Motor neuron (in vitro differentiated cells): ENCODE results near the gene CRTC2. TPM values are rescaled to one million over a fixed set of nuclear protein-coding genes. Genes with fewer than 3 reads are reported as not detected.
"Not testable (repeated sequence)": the region's sequence is repeated elsewhere in the genome, so short reads cannot be mapped to it uniquely, and the experiment has no call there.

Experiments used
- ATAC-seq, 8 experiments: fragments of 200-7000 bp; cut with Tn5 transposase; replicated peaks in 6 of 8; 2 replicates each; pipeline ENCODE4 v1.8.0; 2021; ENCODE audit warnings: mild to moderate bottlenecking in 8 of 8, moderate library complexity in 8 of 8
- H3K27ac ChIP-seq, 2 donors: fragments of 250-450 bp; sonication (Bioruptor Pico); 2 replicates each; pipeline ENCODE4 v1.9.0; 2021; ENCODE audit warnings: antibody characterized with exemption in 2 of 2, mild to moderate bottlenecking in 2 of 2, moderate library complexity in 1 of 2
- H3K4me1 ChIP-seq, 2 donors: fragments of 250-450 bp; sonication (Bioruptor Pico); replicated peaks in 1 of 2; 2 replicates each; pipeline ENCODE4 v1.6.1; 2021; ENCODE audit warnings: antibody characterized with exemption in 2 of 2, mild to moderate bottlenecking in 2 of 2, moderate library complexity in 1 of 2
- H3K4me3 ChIP-seq, 5 donors: fragments of 250-450 bp; sonication (Bioruptor Pico); 2 replicates each; pipeline ENCODE4 v1.9.0; 2021; ENCODE audit warnings: antibody characterized with exemption in 5 of 5, mild to moderate bottlenecking in 5 of 5, moderate library complexity in 4 of 5
- WGBS, 10 experiments: fragments of 450-650 bp; shearing (Covaris generic); methylation state at CpG; one replicate each; pipeline ENCODE4 v1.0.0; 2022; 5-methylcytosine and 5-hydroxymethylcytosine counted together
- in situ Hi-C, 9 experiments: fragments of 400-800 bp; cut with MboI; loops; one replicate each; pipeline ENCODE4 v1.15.0; 2021; ENCODE audit warnings: low sequenced_read_pairs in 9 of 9, low pct_unique_long_range_greater_than_20kb in 2 of 9; ENCODE audit not compliant: unreplicated experiment in 9 of 9
- total RNA-seq, 8 experiments: library from RNA; unstranded; fragments of 300-600 nt; gene quantifications; 2 replicates each; pipeline versions ENCODE4 v1.2.3 to v1.2.4, GENCODE V29; 2022

Gene CRTC2
- total RNA-seq, 8 experiments from 2014 or later = 7.1 to 15.3 (median 13.0) TPM

DNA sequence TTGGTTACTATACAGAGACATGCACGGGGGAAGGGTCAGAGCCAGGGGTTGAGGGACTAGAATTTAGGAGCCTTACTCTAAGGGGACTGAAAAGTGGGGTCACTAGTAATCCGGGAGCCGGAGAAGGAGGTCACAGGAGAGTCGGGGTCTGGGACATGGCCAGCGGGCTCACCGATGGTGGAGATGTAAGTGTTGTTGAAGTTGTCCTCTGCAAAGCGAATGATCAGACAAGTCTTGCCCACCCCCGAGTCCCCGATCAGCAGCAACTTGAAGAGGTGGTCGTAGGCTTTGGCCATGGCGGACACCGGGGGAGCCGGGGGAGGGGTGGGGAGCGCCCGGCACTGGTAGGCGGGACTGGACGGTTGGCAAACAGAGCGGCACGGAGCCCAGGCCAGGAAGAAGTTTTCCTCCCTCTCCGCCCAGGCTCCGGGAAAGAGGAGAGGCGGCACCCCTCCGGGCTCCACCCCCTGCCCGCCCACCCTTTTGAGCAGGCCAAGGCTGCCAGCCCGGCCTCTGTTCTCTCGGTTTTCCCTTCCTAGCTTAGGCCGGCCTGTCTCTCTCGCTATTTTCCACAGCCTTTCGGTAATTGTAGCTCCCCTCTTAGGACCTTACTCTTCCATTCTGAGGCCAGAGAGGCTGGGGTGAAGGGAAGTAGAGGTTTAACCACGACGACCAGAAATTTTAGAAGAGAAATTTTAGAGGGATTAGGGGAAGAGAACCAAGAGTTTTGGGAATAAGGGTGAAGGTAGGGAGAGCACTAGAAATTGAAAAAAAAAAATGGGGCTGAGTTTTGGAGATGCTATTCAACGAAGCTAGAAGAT is 27.7 kb upstream of the CRTC2 start, which contains the start of gene RAB13:
TSS of gene RAB13 (minus strand) at position 399 of the 821 bp plus-strand sequence. CDS start at position 296, 103 bp downstream.
- ATAC-seq = peak; percentile 48 to 80 (median 60)
- Histone ChIP-seq H3K4me3 (peak within 1 kb of the TSS; percentile 19 to 46 (median 38)), H3K27ac (no peak within 1 kb of the TSS), H3K4me1 (peaks cover 13 to 21% of the 10 kb centered on the region in 2 donors)
- 0 to 17% (median 5%) methylated on average over 1 to 10 of the region's 32 CpGs for WGBS, 10 experiments
- in situ Hi-C loops = loop anchor here in 6 of 9 experiments (25.0 kb wide), 4 partner anchors 299 to 624 kb away; partner anchors contain the start of genes NPR1 (in 2 of the 6), ILF2 (in 1 of the 6), S100A9 (in 1 of the 6) and SNAPIN (in 1 of the 6)

DNA sequence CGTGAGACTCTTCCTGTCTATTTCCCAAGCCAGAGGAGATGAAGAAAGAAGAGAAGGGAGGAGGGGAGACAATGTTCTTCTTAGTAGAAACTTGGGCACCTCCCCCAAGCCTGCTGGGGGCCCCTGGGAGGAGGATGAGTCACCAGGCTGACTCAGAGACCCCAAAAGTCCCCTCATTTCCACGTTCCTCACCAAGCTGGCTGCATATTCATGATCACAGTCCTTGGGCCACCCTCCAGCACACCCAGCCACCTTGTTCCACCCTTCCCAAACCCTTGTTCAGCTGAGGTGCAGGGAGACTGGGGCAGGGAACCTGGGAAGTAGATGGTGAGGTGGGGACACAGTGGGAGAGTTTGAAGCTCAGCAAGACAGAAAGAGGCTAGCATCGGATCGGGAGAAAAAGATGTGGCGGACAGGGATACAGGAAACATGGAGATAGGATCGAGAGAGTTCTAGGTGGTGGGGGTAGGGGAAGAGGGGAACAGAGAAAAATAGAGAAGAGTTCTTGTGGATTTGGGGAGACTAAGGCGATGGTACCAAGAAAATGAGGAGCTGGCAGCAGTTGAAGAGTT is 27.0 kb upstream of the CRTC2 start:
- no peak overlapping the region for H3K27ac ChIP-seq
- ATAC-seq = peak in 6 of 8 experiments; percentile 6 to 22 (median 21)
- peaks cover 13 to 21% of the 10 kb centered on the region in 2 donors for H3K4me1 ChIP-seq
- peak overlapping the region; percentile 19 to 46 (median 38) for H3K4me3 ChIP-seq
- WGBS, 10 experiments = 0 to 31% (median 8%) methylated on average over 1 to 7 of the region's 7 CpGs
- in situ Hi-C loops = loop anchor here in 6 of 9 experiments (25.0 kb wide), 4 partner anchors 298 to 623 kb away; partner anchors contain the start of genes NPR1 (in 2 of the 6), ILF2 (in 1 of the 6), S100A9 (in 1 of the 6) and SNAPIN (in 1 of the 6)

DNA sequence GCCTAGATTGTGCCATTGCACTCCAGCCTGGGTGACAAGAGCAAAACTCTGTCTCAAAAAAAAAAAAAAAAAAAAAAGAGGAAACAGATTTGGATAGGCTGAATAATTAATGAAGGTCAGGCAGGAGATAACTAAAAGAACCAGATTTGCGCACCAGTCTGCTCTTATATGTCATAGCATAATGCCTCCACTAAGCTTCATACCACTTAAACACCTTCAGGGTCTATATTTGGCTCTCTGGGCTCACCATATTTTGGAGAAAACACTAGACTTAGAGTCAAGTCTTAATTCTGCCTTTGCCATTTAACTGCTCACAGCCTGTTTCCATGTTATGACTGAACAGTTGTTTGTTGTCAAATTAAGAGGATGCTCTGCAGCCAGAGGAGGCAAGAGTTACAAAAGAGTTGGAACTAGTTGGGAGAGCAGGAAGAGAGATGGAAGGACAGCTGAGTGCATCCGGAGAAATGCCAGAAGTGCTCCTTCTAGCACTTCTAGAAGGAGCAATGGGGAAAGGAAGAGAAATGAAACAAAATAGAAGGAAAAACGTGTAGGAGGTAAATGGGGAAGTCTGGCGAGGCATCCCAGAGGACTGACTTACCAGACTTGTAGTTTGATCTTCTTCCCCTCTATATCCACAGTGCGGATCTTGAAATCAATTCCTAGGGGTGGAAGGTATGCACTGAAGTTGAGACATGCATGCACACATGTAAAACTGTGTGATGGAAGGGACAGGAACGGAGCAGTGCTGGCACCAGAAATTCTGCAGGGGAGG is 25.9 kb upstream of the CRTC2 start:
- no peak overlapping the region for H3K27ac ChIP-seq
- in situ Hi-C loops = loop anchor here in 6 of 9 experiments (25.0 kb wide), 4 partner anchors 297 to 622 kb away; partner anchors contain the start of genes NPR1 (in 2 of the 6), ILF2 (in 1 of the 6), S100A9 (in 1 of the 6) and SNAPIN (in 1 of the 6)
- WGBS, 10 experiments = 40 to 100% (median 78%) methylated on average over 1 to 6 of the region's 6 CpGs
- H3K4me3 ChIP-seq = no peak overlapping the region
- H3K4me1 ChIP-seq = peaks cover 11 to 18% of the 10 kb centered on the region in 2 donors
- ATAC-seq = no peak

DNA sequence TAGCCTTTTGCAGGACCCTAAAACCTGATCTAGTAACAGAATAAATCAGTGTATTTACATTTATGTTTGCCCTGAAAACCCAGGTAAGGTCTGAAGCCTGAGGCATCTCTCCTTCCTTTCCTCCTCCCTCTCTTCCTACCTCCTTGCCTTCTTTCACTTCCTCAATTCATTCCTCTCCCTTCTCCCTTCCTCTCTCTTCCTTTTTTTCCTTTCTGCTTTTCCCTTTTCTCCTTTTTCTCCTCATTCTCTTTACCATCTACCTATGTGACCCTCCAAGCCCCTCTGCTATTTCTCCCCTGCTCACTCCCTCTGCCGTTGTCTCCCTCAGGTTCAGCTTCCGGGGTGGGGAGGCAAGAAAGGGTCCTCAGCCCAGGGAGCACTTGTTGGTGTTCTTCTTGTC is 23.3 kb upstream of the CRTC2 start:
- 72 to 100% (median 95%) methylated on average over 2 of the region's 2 CpGs; no CpG with 5 or more reads in 3 of the 10 experiments for WGBS, 10 experiments
- H3K4me1 ChIP-seq = peaks cover 14 to 18% of the 10 kb centered on the region in 2 donors
- not testable (repeated sequence) for H3K27ac ChIP-seq, ATAC-seq, H3K4me3 ChIP-seq
- in situ Hi-C loops = loop anchor here in 6 of 9 experiments (25.0 kb wide), 4 partner anchors 294 to 619 kb away; partner anchors contain the start of genes NPR1 (in 2 of the 6), ILF2 (in 1 of the 6), S100A9 (in 1 of the 6) and SNAPIN (in 1 of the 6)

DNA sequence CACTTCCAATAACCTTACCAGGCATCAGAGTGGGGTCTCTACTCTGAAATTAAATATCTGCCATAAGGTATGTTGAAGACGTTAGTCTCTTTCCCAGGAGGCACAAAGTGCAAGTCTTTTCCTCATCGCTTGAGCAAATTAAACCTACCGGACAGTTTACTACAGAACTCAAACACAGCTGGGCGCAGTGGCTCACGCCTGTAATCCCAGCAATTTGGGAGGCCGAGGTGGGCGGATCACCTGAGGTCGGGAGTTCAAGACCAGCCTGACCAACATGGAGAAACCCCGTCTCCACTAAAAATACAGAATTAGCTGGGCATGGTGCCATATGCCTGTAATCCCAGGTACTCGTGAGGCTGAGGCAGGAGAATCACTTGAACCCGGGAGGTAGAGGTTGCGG is 20.7 kb upstream of the CRTC2 start:
- WGBS, 10 experiments = 40 to 100% (median 96%) methylated on average over 1 to 11 of the region's 12 CpGs; no CpG with 5 or more reads in 1 of the 10 experiments
- not testable (repeated sequence) for H3K4me3 ChIP-seq, ATAC-seq, H3K27ac ChIP-seq
- in situ Hi-C loops = loop anchor here in 6 of 9 experiments (10.0 to 25.0 kb wide), 5 partner anchors 292 to 617 kb away; partner anchors contain the start of genes NPR1 (in 3 of the 6), ILF2 (in 2 of the 6), S100A9 (in 1 of the 6) and SNAPIN (in 1 of the 6)
- H3K4me1 ChIP-seq = peaks cover 8 to 19% of the 10 kb centered on the region in 2 donors

DNA sequence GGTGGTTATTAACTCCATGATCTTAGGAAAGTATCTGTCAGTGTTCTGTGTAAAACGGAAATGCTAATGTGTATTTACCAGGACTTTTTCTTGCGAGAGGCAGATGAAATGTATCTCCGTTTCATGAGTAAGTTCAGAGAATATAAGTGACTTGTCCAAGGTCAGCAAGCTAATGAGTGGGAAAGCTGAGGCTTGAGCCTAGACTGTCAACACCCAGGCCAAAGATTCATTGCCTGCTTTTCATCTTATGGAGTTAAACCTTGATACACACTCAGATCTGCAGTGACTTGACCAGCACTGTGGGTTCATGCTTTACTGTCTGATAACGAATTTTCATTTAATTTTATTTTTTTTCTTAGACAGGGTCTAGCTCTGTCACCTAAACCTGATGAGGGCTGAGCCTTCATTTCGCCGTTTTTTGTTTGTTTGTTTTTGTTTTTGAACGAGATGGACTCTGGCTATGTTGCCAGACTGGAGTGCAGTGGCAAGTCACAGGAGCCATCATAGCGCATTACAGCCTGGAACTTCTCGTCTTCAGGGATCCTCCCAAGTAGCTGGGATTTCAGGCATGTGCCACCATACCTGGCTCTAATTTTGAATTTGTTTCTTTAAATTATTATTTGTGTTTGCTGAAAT is 20.0 kb upstream of the CRTC2 start:
- Histone ChIP-seq H3K27ac (no peak overlapping the region), H3K4me1 (peaks cover 8 to 19% of the 10 kb centered on the region in 2 donors), H3K4me3 (peak overlapping the region; percentile 53 to 95 (median 83))
- ATAC-seq = no peak
- 39 to 76% (median 63%) methylated on average over 2 to 9 of the region's 9 CpGs for WGBS, 10 experiments
- in situ Hi-C loops = loop anchor here in 6 of 9 experiments (10.0 to 25.0 kb wide), 5 partner anchors 291 to 616 kb away; partner anchors contain the start of genes NPR1 (in 3 of the 6), ILF2 (in 2 of the 6), S100A9 (in 1 of the 6) and SNAPIN (in 1 of the 6)

DNA sequence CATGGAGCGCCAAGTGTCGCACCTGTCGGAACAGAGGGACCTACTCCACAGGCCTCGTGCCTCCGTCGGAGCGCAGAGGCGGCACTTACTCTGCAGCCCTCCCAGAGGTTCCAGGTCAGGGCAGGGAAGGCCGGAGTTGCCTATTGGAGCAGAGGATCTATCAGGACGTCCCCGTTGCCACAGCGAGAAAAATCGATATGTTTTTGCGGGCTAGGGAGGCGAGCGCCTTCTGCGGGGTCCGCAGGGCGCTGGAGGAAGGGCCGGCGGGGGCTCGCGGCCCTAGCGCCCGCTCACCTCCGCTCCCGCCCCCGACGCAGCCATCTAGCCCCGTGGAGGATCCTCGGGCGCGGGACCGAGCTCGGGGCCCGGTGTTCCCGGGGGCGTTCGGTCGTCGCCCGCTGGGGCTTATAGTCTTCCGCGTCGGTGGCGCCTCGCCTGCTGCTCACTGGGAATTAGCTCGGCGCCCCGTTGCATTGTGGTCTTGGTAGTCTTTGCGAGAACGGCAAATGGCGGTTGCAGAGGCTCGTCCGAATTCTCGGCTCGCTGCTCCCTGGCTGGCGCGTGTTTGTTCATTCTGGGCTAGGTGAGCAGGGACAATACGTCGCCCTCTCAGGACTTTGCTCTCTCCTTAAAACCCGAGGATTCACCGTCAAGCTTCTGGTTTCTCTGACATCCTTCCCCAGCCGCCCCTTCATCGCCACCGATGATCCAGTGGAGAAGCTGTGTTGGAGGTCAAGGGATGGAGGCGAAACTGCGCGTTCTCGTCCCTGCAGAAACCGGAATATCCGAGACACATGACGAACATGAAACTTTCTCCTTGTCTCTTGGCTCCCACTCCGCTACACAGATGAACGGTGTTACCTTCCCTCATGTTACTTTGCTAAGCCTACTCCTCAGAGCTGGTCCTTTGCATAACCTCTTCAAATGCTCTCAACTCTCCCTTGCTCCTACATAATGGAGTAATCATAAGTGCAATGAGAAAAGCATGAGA is 19.1 kb upstream of the CRTC2 start, which contains the start of gene JTB:
TSS of gene JTB (minus strand) at position 425 of the 991 bp plus-strand sequence. CDS start at position 3, 422 bp downstream.
- Histone ChIP-seq H3K27ac (peak within 1 kb of the TSS; percentile 85 to 91), H3K4me1 (peaks cover 8 to 19% of the 10 kb centered on the region in 2 donors), H3K4me3 (peak within 1 kb of the TSS; percentile 53 to 95 (median 83))
- in situ Hi-C loops = loop anchor here in 6 of 9 experiments (10.0 to 25.0 kb wide), 5 partner anchors 290 to 615 kb away; partner anchors contain the start of genes NPR1 (in 3 of the 6), ILF2 (in 2 of the 6), S100A9 (in 1 of the 6) and SNAPIN (in 1 of the 6)
- ATAC-seq = peak; percentile 88 to 93 (median 92)
- WGBS, 10 experiments = 0 to 13% (median 0%) methylated on average over 2 to 35 of the region's 75 CpGs

DNA sequence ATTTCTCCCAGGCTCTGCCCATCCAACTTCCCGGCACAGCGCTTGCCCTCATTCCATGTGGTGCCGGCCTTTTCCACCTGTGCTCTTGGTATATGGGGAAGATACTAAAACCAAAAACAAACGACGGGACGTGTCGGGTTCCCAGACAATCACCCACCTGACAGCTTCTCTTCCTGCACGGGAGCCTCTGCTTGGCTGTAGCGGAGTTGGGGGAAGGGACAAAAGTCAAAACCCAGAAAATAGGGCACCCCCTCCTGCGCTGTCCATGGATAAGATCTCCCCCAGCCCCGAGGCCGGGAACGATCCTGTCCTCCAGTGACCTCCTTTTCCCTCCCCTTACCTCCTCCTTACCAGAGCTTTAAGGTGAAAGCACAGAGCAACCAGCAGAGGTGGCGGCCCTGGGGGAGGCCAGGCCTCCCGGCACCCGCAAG is 18.4 kb upstream of the CRTC2 start:
- 0 to 11% (median 0%) methylated on average over 1 to 16 of the region's 16 CpGs; no CpG with 5 or more reads in 2 of the 10 experiments for WGBS, 10 experiments
- Histone ChIP-seq H3K27ac (peak overlapping the region; percentile 85 to 91), H3K4me1 (peaks cover 8 to 19% of the 10 kb centered on the region in 2 donors), H3K4me3 (peak overlapping the region; percentile 53 to 95 (median 83))
- ATAC-seq = peak in 1 of 8 experiments; percentile 10
- in situ Hi-C loops = loop anchor here in 6 of 9 experiments (10.0 to 25.0 kb wide), 5 partner anchors 290 to 615 kb away; partner anchors contain the start of genes NPR1 (in 3 of the 6), ILF2 (in 2 of the 6), S100A9 (in 1 of the 6) and SNAPIN (in 1 of the 6)

DNA sequence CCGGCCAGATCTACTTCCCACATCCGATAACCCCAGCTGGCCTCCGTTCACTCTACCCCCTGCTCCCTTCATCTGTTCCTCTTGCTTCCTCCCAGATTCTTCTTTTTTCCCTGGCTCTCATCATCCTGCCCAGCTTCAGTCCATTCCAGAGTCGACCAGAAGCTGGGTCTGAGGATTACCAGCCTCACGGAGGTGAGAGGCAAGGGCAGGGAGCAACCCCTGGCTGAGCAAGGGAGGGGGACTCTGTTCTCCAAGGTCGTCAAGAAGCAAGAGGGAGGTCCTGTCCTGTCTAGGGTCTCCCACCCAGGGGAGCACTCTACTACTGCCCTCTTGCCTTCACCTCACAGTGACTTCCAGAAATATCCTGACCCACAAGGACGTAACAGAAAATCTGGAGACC is 15.1 kb upstream of the CRTC2 start:
- in situ Hi-C loops = loop anchor here in 2 of 9 experiments (10.0 to 25.0 kb wide), 2 partner anchors 299 to 311 kb away; partner anchors contain the start of genes ILF2 (in 2 of the 2), NPR1 (in 1 of the 2) and SNAPIN (in 1 of the 2)
- Histone ChIP-seq H3K27ac (no peak overlapping the region), H3K4me1 (peaks cover 10 to 17% of the 10 kb centered on the region in 2 donors), H3K4me3 (no peak overlapping the region)
- WGBS, 10 experiments = 79 to 100% (median 89%) methylated on average over 1 to 7 of the region's 7 CpGs; no CpG with 5 or more reads in 3 of the 10 experiments
- no peak for ATAC-seq

DNA sequence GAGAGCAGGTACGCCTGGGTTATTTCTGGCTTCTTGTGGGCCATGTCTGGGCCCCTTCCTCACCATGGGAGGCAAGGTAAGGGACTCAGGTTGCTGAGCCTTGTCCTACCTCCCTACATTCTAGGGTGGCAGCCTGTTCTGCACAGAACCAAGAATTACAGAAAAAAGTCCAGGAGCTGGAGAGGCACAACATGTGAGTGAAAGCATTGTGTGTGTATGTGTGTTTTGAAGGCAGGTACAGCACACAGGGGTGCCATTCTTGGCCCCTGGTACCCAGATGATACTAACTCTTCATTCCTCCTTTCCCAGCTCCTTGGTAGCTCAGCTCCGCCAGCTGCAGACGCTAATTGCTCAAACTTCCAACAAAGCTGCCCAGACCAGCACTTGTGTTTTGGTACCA is 14.7 kb upstream of the CRTC2 start:
- no peak overlapping the region for H3K27ac ChIP-seq
- no peak for ATAC-seq
- in situ Hi-C loops = loop anchor here in 2 of 9 experiments (10.0 to 25.0 kb wide), 2 partner anchors 298 to 311 kb away; partner anchors contain the start of genes ILF2 (in 2 of the 2), NPR1 (in 1 of the 2) and SNAPIN (in 1 of the 2)
- WGBS, 10 experiments = 60 to 100% (median 100%) methylated on average over 1 to 3 of the region's 3 CpGs; no CpG with 5 or more reads in 3 of the 10 experiments
- H3K4me1 ChIP-seq = peaks cover 12 to 17% of the 10 kb centered on the region in 2 donors
- no peak overlapping the region for H3K4me3 ChIP-seq
